VCaP (cell line): ENCODE data around the gene SHROOM3.

Experiments used
- H3K27ac ChIP-seq: fragments of 450-650 bp; 2 replicates; pipeline ENCODE4 v1.5.1; 2017
- TF ChIP-seq, protein P1 (sequence below): fragments of 450-650 bp; conservative IDR thresholded peaks from 2 replicates; pipeline ENCODE4 v1.5.1; 2017; ENCODE audit warnings: mild to moderate bottlenecking, moderate library complexity

The SHROOM3 gene

DNA sequence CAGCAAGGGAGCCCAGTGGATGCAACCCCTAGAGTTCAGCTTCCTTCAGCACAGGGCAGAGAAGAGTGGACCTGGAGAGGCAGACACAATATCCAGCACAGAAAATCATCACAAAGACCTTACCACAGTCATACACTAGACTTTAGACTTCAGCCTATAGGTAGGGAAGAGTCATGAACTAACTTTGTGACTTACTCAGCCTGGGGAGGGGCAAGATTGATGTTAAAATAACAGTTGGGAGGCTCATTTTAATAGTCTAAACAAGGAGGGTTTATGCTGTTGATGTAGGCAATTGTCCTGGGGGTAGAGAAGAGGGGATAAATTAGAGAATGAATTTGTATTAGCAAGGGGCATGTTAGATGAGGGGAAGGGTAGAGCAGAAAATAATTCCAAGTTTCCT is 338.7 kb downstream of the SHROOM3 start:
- TF ChIP-seq, protein P1, sequence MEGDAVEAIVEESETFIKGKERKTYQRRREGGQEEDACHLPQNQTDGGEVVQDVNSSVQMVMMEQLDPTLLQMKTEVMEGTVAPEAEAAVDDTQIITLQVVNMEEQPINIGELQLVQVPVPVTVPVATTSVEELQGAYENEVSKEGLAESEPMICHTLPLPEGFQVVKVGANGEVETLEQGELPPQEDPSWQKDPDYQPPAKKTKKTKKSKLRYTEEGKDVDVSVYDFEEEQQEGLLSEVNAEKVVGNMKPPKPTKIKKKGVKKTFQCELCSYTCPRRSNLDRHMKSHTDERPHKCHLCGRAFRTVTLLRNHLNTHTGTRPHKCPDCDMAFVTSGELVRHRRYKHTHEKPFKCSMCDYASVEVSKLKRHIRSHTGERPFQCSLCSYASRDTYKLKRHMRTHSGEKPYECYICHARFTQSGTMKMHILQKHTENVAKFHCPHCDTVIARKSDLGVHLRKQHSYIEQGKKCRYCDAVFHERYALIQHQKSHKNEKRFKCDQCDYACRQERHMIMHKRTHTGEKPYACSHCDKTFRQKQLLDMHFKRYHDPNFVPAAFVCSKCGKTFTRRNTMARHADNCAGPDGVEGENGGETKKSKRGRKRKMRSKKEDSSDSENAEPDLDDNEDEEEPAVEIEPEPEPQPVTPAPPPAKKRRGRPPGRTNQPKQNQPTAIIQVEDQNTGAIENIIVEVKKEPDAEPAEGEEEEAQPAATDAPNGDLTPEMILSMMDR, result no peak
- no peak overlapping the region for H3K27ac ChIP-seq

DNA sequence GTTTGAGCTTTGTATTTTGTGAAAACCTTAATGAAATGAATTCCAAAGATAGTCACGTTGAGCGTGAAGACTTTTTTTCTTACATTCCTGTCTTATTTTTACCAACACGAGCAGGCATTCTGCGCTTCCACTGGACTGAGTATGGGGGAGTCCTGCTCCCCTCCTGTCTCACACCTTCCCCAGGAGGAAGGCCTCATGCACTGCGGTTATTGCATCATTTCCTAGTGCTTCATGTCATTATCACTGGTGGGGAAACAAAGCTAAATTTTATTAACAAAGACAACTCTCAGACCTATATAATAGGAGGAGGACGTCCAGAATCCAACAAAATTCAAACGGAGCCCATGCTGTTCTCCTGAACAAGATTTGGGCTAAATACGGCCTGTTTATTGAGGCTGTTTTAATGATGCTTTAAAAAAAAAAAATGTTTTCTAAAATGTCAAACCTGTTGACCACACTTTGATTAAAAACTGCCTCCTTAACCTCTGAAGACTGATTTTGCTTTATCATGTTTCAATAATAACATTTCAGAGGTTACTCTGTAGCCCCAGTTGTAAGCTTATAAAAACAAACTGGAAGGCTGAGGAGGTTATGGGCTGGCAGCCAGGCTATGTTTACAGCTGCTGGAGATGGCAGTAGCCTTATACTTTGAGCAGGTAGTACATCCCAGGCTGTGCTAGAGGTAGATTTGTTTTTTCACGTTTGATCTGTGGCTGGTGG is 344.9 kb downstream of the SHROOM3 start:
- TF ChIP-seq, protein P1, result no peak
- peak overlapping the region; percentile 68 for H3K27ac ChIP-seq

DNA sequence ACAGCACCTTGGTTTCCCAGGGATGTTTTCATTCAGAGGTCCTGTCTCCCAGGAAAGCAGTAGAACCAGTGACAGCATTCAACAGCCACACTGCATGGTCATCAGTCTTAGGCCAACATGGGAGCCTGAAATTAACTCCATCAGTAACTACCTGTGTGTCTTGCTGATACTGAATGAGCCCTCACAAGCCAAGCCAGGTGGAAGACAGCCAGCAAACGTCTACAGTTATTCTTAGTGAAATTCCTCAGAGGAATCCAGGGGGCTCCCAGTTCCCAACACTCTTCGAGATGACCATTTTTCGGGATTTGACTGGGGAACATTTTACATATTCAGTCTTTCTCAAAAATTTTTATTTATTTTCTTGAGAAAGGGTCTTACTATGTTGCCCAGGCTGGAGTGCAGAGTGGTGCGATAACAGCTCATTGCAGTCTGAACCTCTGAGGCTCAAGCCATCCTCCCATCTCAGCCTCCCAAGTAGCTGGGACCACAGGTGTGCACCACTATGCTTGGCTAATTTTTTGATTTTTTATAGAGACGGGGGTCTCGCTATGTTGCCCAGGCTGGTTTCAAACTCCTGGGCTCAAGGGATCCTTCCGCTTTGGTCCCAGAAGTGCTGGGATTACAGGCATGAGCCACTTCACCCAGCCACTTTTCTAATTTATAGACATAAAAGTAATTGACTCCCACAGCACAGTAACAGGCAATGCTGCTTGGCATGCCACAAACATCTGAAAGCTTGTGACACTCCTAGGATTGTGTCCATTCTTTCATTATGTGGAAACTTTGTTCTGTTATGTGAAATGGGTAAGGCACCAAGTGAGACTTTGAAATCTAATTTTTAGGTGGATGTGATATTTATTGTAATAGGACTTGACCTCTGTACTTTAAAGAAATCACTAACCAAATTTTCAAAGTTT is 346.0 kb downstream of the SHROOM3 start:
- peak overlapping the region; percentile 68 for H3K27ac ChIP-seq
- TF ChIP-seq, protein P1, result no peak

DNA sequence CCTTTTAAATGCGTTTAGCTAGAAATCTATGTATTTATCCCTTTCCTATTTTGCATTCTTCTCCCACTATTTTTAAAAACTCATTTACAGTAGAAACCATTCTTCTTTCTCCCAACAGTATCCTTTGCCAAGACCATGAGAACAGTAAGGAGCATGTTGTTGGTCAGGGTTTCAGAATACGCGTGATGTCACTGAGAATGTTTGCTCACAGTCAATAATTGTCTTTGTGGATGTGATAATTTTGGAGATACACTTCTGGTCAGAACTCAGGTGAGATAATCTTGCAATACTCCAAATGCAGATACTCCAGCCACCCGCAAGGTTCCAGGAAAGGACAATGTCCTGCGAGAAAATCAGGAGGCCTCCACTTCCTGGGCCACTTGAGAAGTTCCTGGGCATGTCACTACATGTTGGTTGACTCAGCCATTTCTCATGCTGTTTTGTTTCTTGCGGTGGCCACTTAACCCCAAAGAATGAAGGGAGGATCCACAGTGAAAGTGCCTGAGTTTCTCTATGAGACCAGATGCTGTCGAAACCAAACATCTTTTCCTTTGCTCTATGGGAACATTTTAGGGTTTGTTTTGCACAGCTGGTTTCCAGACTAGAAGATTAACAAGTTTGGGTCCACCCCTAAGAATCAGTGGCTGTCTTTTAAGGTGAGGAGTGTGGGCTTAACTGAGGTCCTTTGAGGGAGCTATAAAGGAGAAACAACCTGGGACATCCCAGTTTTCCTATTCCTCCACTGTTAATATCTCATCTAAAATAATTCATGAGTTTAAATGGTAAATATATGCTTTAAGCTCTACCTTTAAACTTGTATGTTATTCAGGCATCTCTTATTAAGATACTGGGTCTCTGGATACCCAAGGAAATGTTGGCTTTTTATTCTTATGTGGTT is 346.9 kb downstream of the SHROOM3 start:
- peak overlapping the region; percentile 14; the same call in 1 of the 2 replicates for H3K27ac ChIP-seq

DNA sequence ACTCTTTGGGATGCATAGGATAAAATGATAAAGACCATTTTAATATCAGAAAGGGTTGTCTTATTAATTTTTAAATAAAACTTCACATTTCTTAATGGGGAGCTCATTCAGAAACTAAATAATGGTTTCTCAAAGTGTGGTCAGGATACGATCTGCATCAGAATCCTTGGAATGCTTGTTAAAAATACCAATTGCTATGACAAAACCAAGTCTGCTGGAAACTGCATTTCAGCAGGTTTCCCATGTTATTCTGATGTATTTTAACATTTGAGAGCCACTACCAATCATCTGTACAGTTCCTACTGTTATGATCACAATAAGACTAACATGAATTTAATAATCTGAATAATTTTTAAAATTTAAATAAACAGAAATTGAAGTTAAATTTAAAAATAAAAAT is 347.8 kb downstream of the SHROOM3 start:
- H3K27ac ChIP-seq, result no peak overlapping the region
- TF ChIP-seq, protein P1, result no peak

More for the DNA sequence above, 346.9 kb downstream of the SHROOM3 start:
- TF ChIP-seq, protein P1, result no peak

DNA sequence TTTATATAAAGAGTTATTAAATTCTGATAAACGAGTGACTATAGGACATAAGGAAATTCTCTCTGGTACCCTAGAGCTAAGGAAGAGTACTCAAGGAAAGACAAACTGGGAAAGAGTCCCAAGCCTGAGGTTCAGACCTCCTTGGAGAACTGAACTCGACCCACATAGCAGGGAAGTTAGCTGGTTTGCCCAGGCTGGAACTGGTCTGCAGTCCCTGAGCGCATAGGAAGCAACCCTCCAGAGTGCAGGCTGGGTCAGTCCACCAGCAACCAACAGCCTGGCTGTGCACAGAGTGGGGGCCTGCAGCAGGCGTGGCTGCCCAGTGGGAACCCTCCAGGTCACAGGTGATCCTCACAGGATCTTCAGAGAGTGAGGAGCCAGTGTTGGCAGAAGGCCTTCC is 348.8 kb downstream of the SHROOM3 start:
- H3K27ac ChIP-seq, result no peak overlapping the region
- TF ChIP-seq, protein P1, result no peak

DNA sequence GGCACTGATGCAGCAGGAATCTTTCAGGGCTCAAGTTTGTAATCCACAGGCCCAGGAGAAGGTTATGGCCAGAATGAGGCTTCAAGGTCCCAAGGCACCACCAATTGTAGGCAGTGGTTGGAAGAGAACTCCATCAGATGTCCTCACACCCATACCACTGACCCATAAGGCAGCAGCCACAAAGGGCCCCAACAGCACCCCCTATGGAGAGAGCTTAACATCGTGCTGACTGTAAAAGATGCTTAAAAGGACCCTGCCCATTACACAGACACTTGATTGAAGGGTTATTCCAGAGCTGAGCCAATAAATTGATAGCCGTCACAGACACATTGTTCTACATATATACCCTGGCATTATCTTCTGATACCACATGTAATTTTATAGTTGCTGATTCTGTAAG is 349.2 kb downstream of the SHROOM3 start:
- TF ChIP-seq, protein P1, result no peak
- H3K27ac ChIP-seq, result no peak overlapping the region
